Activated CD4-positive, alpha-beta T cell treated with anti-CD3 and anti-CD28 coated beads, Interleukin-2, amount 50 U/mL, for 24 hours (primary cell): ENCODE data around the gene SH3BP1.
"Not testable (repeated sequence)": the region's sequence is repeated elsewhere in the genome, so short reads cannot be mapped to it uniquely, and the experiment has no call there.

ENCODE experiments used
- DNase-seq, 2 donors: peaks; one replicate each; pipeline ENCODE4 v3.0.0-alpha.2; 2020; ENCODE audit warnings: low read depth in 1 of 2, low spot score in 1 of 2

SH3BP1 gene

DNA sequence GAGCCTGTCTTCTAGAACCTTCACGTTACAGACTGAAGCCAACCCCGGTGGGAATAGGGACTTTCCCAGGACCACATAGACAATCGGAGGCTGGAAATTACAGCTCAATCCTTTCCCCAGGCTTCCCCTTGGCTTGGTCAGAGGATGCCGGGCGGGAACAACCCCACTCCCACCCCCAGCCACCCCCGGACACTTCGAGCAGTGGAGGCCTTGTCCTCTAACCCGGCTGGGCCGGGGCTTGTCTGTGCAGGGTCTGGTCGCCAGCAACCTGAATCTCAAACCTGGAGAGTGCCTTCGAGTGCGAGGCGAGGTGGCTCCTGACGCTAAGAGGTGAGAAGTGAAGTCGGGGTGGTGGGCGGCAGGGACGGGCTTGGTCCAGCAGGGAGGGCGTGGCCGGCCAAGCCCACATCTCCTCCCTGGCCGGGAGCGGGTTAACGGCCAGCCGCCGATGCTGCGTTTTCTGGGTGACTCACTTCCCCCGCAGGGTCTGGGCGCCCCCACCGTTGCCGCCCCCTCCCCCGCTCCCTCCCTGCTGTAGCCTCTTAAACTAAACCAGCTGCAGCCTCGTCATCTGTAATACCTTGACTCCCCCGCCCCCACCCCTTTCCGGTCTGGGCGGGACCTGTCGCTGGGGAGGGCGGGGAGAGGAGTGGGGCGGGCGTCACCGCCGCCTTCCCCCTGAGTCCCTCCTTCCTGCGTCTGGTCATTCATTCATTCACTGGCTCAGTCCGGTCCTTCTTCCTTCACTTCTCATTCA lies 37.4 kb downstream of the SH3BP1 start:
- peak; percentile 86 to 87 for DNase-seq

DNA sequence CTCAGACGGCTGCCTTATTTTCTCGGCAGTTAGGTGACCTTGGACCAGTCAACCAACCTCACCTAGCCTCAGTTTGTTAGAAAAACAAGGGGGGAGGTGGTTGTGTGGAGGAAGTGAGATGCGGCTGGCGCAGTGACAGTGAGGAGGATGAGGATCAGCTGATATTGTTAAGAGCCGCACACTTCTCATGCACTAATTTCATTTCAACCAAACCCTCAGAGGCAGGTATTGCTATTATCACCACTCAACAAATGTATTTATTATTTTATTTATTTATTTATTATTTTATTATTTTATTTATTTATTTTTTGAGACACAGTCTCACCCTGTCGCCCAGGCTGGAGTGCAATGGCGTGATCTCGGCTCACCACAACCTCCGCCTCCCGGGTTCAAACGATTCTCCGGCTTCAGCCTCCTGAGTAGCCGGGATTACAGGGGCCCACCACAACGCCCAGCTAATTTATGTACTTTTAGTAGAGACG lies 38.1 kb downstream of the SH3BP1 start:
- no peak for DNase-seq

DNA sequence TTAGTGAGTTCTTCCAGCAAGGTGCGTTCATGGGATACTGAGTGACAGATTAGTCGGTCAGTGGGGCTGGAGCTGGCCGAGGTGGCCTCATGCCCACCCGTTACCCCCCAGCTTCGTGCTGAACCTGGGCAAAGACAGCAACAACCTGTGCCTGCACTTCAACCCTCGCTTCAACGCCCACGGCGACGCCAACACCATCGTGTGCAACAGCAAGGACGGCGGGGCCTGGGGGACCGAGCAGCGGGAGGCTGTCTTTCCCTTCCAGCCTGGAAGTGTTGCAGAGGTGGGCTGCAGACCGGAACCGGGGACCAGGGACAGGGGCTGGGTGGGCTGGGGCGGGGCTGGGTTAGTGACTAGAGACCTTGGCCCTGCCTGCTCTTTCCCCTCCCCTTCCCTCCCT lies 38.9 kb downstream of the SH3BP1 start:
- no peak for DNase-seq

DNA sequence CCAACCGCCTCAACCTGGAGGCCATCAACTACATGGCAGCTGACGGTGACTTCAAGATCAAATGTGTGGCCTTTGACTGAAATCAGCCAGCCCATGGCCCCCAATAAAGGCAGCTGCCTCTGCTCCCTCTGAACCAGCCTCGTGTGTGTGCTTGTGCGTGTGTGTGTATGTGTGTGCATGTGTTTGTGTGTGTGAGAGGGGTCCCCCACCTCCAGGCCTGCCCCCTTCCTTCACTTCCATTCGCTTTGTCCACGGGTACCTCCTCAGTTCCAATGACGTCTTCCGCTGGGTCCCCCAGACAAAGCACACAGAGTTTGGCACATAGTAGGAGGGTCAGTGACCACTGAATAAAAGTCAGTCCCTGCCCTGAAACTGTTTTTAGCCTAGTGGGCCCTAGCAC lies 40.2 kb downstream of the SH3BP1 start:
- no peak for DNase-seq

DNA sequence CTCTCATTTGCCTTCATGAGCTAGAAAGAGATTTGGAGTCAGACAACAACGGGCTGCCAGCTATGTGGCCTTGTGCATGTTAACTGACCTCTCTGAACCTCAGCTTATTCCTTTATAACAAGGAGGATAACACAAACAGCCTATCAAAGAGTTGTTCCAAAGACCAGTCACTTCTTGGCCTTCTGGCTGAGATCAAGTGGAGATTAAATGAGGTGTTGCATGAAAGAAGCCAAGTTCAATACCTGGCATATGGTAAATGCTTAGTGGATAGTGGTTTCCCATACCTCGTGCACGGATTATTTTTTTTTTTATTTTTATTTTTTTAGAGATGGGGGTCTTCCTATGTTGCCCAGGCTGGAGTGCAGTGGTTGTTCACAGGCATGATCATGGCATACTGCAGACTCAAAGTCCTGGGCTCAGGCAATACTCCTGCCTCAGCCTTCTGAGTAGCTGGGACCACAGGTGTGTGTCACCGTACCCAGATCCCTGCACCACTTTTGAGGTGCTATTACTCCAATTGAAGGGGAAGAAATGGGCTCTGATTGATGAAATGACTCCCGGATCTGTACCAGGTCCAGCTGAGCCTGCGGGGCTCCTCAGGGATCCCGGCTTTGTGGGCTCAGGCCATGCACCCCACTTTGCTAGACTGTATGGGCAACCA lies 40.9 kb downstream of the SH3BP1 start:
- DNase-seq: no peak

DNA sequence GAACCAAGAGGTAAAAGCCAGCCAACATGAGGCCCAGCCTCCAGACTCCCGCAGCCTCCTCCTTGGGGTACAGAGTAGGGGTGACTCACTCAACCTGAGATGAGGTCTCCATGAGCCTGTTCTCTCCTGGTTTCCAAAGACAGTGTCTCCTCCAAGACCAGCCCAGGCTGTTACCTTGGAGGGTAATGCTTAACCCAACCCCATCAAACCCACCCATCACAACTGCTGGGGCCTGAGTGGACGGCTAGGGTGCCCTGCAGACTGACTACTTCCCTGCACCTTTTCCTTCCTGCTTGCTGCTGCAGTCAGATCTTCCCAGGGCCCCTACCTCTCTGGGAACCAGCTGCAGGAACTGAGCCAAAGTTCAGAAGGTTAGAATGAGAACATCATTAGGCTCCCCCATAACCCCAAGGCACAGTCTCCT lies 41.5 kb downstream of the SH3BP1 start:
- no peak for DNase-seq

DNA sequence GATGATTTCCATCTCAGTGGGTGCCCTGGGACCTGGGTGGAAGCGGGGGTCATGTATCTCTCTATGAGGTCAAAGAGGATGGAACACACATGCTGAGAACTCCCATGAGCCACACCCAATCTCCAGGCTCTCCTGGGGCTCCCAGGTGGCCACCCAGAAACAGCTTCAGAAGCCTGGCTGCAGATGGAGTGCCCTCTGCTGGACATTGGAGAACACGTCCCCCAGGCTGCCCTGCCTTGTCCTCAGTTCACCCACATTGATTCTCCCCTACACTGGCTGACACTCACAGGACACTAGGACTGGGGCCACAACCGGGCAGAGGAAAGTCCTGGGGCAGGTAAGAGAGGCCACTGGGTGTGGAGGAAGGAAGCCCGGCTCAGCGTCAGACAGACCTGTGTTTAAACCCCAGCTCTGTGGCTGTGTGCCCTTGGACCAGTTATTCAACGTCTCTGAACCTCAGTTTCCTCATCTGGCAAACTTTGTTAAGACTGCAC lies 42.1 kb downstream of the SH3BP1 start:
- DNase-seq: peak in 1 of 2 donors; percentile 69

DNA sequence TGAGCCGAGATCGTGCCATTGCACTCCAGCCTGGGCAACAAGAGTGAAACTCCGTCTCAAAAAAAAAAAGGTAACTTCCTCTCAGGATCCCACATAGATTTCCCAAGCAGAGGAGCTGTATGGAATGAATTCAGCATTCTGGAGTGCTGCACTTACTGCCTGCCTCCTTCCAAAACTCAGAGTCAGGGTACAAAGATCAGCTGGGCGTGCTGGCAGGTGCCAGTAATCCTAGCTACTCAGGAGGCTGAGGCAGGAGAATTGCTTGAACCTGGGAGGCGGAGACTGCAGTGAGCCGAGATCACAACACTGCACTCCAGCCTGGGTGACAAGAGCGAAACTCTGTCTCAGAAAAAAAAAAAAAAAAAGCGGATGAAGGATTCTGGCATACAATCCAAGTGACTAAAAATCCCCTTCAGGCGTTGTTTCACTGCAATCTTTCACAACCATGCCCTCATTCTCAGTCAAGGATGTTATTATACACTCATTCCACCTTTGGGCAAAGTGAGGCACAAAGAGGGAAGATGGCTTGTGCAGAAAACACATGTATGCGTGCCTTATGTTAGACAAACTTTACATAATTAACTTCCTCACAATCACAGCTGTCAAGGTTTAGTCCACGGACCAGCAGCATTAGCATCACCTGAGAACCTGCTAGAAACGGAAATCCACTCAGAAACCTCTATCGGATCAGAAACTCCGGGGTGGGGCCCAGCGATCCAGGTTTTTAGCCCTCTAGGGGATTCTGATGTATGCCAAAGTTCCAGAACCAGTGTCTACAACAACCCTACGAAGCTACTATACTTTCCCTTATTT lies 45.5 kb downstream of the SH3BP1 start:
- no peak for DNase-seq

DNA sequence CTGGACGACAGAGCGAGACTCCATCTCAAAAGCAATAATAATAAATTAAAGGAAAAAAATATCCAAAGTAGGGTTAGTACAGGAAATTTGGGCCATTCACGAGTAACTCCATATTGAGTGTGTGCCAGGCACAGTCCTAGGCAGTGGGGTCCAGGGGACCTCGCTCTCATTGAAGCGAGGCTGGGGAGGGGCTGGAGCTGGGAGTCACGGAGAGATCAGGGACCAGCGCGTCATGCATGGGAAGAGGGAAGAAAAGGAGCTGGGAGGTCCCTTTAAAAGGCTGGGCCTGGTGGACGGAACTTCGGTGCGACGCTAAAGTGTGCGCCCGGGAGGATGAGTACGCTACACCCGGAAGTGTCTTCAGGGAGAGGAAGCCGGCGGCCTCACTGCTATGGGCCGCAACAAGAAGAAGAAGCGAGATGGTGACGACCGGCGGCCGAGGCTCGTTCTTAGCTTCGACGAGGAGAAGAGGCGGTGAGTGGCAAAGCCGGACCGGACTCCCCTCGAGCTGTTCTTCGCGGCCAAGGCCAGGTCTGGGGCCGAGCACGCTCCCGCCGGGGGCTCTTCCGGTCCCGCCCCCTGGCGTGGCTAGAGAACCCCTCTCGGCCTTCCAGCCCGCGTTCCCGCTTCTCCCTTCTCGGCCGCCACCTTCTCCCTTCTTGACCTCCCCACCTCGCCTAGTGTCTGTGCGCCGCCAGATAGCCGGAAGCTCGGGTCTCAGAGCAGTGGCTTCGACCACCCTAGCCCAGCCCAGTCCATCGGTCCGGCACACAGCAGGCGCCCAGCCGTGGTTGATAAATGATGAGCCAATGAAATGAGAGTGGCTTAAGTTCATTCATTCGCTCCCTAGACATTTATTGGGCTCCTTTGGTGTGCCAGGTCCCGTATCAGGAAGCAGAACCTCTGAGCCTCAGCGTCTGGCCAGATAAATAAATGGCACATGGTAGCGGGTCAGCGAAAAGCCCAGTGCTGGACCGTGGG lies 46.8 kb downstream of the SH3BP1 start, which contains the start of gene NOL12:
NOL12 (plus strand) TSS at position 342 of the 981 bp plus-strand sequence; CDS start at position 392, 50 bp downstream.
- peak; percentile 66 to 67 for DNase-seq

DNA sequence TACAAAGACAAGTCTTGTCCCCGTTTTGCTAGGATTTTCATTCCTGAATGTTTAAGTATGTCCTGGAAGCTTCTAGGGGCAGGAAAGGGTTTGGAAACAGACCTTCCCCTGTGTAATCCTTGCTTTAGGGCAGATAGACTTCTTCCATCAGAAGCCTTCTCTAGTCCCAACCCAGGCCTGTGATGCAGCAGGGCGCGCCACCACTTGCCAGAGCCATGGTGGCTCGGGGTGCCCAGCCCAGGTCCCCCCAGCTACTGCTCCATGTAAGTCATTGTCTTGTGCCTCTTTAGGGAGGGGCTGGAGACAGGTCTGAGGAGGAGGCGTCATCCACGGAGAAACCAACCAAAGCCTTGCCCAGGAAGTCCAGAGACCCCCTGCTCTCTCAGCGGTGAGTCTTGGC lies 50.9 kb downstream of the SH3BP1 start:
- DNase-seq: no peak

DNA sequence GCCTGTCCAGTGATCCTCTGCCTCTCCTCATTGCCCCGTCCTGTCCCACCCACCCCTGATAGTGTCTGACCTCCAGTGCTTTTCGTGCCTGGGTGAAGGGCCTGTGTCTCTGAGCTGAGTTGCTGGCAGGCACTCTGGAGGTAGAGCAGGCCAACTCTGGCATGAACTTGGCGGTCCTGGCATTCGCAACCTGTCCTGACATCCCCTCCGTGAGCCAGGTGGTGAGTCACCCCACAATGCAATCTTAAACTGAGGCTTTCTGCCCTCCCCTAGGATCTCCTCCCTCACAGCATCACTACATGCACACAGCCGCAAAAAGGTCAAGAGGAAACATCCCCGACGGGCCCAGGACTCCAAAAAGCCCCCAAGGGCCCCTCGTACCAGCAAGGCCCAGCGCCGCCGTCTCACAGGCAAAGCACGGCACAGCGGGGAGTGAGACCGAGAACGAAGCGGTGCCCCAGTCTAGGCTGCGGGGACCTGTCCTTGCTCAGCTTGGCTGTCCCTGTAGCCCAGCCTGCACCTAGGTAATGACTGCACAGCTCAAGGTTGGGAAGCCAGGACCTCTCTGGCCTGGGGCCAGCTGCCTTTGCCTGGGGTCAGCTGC lies 51.5 kb downstream of the SH3BP1 start:
- no peak for DNase-seq

DNA sequence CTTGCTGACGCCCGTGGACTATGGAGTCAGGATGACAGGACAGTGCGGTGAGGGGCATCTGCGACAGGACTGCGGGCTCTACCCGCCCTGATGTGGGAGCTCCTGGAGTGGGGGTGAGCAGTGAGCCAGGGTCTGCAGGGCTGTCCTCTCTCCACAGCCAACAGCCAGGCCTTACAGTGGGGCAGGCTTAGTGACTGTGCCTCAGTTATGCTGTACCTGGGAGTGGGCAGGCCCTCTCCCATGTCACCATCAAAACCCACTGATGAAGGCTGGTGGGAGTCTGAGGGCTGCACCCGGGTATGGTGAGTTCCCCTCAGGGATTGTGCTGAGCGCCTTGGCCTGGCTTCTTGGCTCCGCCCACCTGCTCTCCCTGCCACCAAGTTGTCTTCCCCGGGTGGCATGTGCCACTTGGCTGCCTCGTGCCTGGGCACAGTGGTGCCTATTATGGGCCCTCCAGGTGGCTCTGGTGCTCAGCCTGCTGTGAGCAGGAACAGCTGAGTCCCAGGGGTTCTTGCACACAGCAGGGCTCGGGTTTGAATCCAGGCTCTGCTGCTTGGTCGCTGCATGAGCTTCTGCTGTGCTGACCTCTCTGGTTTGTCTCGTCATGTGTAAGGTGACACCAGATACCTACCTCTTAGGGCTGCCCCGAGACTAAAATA lies 53.3 kb downstream of the SH3BP1 start:
- no peak for DNase-seq

DNA sequence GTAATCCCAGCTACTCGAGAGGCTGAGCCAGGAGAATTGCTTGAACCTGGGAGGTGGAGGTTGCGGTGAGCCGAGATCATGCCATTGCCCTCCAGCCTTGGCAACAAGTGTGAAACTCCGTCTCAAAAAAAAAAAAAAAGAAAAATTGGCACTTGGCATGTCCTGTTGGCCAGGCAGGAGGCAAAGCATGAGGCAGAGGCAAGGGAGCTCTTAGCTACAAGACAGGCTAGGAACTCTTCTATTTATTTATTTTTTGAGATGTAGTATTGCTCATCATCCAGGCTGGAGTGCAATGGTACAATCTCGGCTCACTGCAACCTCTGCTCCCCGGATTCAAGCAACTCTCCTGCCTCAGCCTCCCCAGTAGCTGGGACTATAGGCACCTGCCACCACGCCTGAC lies 54.7 kb downstream of the SH3BP1 start:
- DNase-seq: not testable (repeated sequence)

DNA sequence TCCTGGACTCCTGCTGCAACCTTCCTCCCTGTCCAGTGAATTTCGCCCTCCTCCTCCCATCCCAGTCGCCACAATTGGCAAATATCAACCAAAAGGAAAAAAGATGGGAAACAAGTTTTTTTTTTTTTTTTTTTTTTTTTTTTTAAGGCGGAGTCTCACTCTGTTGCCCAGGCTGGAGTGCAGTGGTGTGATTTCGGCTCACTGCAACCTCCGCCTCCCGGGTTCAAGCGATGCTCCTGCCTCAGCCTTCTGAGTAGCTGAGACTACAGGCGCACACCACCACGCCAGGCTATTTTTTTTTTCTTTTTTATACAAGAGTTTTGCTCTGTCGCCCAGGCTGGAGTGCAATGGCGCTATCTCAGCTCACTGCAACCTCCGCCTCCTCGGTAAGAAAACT lies 56.8 kb downstream of the SH3BP1 start:
- not testable (repeated sequence) for DNase-seq

DNA sequence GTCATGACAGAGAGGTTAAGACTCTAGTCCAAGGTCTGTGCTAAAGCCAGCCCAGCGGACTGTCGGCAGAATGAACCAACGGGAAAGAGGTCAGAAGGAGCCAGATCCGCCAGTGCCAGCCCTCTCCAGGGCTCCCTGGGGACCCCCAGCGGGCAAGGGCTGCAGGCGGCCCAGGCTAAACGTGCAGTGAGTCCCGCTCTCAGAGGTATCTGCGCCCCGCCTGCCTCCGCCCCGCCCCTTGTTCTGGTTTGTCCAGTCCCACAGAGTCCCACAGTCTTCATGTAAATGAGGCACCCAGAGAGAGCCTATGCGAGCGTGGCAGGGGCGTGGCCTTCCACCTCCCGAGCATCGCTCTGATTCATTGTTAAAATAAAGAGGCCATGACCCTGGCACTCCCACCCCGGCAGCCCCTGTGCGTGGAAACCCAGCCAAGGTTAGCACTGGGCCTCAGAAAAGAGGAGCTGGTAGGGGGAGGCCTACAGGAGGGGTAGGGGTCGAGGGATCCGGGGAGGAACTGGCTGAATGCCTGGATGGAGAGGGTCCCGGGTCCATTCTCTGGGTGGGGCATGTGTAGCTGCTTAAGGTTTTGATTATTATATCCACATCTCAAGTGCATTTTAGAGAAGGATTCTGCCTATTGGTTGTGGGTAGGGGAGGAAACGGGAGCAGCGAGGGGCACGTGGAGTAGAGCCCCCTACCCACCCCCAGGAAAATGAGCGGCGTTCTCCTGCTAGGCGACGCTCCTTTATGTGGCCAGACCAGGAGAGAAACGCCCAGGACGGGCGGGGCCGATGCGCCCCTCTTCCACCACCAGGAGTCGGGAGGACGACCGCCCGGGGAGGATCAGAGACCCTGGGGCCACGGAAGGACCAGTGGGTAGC lies 57.4 kb downstream of the SH3BP1 start, which contains the start of gene TRIOBP:
TRIOBP (plus strand) TSS at position 392 of the 881 bp plus-strand sequence. CDS start 4,318 bp downstream, outside the sequence.
- peak; percentile 54 to 79 for DNase-seq

DNA sequence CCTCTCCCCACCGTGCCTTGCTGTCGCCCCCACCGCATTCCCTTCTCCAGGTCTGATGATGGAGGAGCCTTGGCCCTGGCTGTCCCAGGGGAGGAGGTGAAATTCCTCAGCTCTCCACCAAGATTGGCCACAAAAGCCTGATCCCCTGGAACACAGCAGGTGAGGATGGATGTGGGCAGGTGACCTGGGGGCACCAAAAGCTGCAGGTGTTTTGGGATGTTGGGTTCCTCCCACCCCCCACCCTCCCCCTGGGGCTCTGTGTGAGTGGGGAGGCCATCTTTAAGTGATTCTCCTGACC lies 58.0 kb downstream of the SH3BP1 start:
- no peak for DNase-seq

DNA sequence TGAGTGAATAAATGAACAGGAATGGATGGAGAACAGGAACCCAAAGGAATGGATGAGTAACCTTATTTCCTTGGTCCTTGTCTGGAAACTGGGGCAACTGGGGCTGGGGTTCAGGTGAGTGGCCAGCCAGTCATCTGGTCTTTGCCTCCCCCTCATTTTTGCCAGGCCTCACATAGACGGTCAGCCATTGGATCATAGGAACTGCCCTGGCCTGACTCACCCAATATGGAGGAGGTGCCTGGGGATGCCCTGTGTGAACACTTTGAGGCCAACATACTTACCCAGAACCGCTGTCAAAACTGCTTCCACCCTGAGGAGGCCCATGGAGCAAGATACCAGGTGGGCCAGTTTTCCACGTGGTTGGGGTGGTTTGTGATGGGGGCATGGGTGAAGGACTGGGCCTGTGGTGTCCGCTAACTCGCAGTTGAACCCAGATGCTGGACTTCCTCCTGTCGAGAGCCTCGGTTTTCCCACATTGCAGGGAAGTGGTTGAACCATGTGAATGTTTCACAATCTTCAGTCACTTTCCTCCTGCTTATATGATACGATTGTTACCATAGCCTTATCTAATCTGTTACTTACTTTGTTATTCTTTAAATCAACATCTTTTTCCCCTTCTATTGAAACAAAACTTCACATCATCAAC lies 61.8 kb downstream of the SH3BP1 start:
- no peak for DNase-seq

DNA sequence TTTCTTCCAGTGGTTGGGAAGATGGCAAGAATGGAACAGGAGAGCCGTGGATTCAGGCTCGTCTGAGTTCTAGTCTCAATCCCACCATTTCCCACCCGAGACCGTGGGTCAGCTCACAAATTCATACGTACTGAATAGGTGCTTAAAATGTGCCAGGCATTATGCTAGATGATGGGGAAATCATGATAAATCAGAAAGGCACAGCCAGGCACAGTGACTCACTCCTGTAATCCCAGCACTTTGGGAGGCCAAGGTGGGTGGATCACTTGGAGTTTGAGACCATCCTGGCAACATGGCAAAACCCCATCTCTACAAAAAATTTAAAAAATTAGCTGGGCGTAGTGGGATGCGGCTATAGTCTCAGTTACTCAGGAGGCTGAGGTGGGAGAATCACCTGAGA lies 64.4 kb downstream of the SH3BP1 start:
- DNase-seq: no peak
